Stimulated activated CD8-positive, alpha-beta memory T cell treated with anti-CD3 and anti-CD28 coated beads, Interleukin-4, amount 100 ng/mL, for 24 hours (primary cell): Measurements from ENCODE around the gene SEL1L3.

Experiments used
- DNase-seq: peaks from one replicate; pipeline ENCODE4 v3.0.0-alpha.2; 2020; ENCODE audit warnings: low read depth

The SEL1L3 gene

DNA sequence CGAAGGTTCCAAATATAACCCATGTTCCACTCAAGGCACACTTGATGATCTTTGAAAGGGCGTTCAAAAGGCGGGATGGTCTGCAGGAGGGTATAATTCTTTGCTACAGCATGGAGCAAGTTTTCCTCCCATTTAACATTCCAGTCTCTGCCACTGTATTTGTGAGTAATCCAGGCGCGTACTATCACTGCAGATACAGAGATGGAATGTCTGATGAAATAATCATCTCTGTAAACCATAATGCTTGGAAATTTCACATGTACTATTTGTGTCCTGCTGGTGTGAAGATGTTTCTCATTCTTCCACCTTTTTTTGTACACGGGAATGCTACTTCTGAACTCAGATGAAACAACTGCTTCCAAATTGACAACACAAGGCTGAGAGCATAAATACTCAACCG lies 15.5 kb downstream of the SEL1L3 start:
- no peak for DNase-seq

DNA sequence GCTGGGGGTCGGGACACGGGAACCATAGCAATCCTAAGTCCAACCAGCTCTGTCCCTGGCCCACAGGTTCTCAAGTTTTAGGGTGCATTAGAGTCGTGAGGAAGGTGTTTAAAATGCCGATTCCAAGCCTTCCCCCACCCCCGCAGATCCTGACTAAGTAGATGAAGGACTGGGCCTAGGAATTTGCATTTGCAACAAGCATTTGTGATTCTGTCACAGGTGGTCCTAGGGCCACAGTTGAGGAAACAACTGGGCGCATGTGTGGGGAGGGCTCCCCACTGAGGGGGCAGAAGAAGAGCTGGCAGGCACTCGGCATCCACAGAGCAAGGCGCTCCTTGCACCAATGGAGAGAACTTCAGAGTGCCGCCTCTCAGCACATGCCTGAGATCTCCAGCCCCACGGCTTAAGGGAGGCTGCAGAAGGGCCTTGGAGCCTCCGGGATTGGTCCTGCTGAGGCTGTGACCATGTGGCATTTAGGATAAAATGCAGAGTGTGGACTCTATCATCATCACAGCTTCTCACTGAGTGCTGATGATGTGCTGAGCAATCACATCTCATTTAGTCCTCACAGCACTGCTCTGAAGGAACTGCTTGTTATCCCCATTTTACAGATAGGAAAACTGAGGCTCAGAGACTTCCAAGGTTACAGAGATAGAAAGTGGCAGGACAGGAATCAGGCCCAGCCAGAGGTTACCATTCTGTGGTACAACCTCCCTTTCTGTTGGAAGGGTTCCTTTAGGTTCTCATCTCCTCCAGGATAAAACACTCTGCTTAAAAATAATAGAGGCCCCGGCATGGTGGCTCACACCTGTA lies 16.7 kb downstream of the SEL1L3 start:
- no peak for DNase-seq

DNA sequence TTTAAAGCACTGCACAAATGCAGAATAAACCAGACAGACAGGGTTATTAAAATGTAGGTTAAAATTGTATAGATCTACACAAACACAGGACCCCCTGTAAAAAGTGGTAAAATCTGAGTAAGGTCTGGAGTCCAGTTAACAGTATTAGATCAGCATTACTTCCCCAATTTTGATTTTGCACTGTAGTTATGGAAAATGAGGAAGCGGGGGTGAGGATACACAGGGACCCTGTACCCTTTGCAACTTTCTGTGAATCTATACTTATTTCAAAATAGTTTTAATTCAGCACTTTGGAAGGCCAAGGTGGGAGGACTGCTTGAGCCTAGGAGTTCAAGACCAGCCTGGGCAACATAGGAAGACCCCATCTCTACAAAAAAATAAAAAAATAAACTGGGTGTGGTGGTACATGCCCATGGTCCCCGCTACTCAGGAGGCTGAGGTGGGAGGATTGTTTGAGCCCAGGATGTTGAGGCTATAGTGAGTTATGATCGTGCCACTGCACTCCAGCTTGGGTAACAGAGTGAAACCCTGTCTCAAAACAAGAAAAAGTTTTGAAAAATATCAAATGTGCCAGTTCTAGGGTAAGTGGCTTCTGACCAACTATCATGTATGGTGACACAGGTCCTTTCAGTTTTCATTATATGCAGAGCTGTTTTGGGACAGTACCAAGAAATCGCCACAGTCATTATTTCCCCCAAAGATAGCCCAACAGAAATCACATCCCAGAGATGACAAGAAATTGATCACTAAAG lies 17.7 kb downstream of the SEL1L3 start:
- no peak for DNase-seq

DNA sequence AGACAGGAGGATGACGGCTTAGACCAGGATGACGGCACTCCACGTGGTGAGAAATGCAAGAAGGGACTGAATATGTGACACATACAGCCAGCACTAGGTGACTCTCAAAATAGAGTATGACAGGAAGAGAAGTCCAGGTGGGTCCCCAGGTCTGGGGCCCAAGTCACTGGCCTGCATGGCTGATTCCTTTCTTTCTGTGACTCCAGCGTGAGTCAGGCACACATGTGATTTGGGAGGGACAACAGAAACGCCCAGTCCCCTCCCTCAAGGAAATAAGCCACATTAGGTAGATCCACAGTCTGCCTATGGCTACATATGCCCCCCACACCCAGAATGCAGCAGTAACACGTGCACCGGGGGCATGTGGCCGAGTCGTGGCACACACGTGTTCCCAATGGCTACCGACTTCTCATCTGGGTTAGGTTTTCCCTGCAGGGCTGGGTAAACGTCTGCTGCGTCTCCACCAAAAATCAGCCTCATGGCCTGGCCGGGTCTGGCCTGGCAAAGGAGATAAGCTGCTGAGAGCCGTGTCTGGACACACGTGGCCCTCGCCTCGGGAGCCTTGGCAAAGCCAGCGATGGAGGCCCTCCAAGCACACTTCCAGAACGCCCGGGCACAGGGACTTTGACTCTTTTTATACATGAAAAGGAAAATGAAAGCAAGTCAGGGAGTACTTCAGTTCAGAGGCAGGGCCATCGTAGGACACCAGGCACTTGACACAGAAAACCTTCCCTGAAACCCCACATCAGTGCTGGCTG lies 19.3 kb downstream of the SEL1L3 start:
- no peak for DNase-seq

DNA sequence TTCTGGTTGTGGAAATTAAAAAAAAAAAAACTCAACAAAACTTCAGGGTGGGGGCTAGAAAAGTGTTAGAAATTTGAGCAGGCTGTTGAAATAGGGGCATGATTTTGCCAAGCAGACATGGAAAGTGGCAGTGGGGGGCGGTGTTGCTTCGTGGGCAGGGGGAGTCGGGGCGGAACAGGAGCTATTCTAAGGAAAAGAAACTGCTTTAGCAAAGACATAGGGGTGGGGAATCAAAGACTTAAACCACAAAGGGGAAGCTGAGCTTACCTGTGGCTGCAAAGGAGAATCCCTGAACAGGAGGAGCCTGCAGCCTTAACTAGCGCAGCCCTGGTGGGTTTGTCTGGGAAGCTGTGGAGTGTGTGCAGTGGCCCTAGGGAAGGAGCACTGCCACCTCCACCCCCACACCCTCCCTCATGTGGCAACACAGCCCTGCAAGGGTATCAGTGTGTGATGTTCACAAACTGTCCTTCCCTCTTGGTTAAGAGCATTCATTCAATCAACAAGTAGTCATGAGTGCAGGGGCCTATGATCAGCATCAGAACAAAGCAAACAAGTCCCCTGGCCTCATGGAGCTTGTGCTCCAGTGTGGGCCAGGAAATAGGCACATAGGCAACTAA lies 20.5 kb downstream of the SEL1L3 start:
- DNase-seq = no peak

DNA sequence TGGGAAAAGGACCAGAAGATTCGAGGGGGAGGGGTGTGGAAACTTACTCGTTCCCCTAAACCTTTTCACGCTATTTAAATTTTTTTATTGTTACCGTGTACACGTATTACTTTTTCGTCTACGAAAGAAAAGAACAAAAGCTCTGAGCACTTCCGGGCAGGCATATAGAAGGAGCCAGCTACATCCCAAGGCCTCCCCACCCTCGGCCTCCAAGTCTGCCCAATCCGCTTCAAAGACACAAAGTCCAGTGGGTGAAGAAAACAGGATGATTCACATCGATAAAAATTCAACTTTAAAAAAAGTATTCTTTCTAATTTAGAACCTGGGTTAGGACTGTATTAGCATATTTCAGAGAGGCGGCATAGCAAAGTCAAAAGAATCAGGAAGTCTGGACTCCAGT lies 23.1 kb downstream of the SEL1L3 start:
- DNase-seq = no peak

DNA sequence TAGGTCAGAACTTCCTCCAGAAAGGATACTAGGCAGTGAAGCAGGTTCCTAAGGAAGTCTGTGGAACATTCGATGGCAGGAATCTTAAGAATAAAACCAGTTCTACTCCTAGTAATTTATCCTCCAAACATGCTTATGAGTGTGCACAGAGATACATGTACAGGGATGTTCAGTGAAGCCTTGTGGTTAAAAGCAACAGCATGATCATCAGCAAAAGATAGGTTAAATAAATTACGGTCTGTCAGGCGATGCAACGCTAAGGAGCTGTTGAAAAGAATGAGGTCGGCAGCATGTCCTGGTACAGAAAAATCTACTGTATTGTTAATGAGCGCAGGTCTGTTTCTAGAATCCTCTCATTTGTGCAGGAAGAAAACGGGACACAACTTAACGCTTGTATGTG lies 23.6 kb downstream of the SEL1L3 start:
- DNase-seq = no peak

DNA sequence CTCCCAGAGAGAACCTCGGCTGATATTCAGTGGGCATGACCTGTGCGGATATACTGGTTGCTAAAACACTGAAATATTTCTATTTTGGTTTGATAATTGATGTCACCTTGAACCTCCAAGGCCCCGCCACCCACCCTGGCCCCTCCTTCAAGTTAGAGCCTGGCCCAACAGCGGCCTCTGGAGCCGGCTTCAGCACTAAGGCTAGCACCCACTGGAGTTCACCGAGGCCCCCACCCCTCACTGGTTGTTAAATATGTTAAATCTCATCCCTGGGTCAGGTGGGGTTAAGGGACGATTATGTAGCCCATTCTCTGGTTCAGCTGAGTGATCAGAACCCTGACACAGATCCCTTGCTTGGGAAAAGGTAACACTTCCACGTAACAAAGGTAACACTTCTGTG lies 24.3 kb downstream of the SEL1L3 start:
- no peak for DNase-seq

DNA sequence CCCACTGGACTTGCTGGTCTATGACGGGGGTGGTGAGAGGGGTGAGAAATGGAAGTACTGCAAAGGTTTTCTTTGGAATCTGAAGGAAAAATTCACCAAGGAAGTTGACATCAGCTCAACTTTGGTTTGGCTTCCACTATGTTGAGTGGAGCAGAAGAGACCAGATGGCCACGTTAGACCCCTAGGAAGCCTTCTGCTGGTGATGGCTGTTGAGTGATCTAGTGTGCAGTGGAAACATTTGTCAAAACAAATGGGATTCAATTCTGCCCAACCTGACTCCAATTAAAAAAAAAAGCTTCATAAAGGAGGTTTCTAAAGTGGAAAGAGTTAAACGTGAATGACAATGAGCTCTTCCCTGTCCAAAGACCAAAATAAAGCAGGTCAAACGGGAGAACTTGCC lies 25.7 kb downstream of the SEL1L3 start:
- no peak for DNase-seq

DNA sequence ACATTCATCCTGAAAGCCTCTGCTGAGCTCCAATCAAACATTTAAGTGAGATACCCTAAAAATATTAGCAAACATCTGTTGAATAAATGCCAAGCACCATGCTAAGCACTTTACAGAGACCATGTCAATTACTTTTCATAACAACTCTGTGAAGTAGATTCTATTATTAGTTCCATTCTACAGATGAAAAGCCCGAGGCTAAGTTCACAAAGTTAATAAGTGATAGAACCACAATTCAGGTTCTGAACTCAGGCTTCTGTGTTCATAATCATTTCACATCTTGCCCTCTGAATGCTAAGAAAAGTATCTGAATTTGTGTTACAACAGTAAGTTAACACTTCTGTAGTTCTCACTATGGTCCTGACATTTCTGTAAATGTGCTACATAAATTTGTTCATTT lies 27.4 kb downstream of the SEL1L3 start:
- DNase-seq = no peak

DNA sequence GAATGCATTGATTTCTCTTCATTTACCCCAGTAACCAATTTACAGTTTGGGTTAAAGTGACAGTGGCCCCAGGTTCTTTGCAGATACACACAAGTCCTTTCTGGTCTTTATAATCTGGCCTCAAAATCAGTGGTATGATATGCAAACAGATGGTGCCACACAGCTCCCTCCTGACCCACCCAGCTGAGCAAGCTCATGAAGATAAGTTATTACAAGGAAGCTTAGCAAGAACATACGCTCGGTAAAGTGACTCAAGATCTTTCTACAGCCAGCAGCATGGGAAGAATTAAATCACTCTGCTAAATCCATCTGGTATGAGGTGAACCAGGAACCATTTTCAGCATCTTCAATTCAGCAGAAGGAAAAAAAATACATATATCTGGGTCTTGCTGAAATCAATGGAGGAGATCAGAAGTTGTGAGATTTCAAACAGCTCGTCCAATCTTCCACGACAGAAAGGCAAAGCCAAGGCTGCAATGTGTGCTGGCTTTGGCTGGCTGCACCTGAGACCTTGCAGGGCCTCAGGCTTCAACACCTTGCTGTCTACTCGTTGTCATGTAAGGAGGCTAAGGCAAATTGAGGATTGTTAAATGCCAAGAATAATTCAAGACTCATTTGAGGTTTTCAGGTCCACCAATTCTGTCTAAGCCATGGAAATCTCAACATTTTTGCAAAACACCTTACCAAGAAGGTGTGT lies 28.2 kb downstream of the SEL1L3 start:
- DNase-seq = no peak

DNA sequence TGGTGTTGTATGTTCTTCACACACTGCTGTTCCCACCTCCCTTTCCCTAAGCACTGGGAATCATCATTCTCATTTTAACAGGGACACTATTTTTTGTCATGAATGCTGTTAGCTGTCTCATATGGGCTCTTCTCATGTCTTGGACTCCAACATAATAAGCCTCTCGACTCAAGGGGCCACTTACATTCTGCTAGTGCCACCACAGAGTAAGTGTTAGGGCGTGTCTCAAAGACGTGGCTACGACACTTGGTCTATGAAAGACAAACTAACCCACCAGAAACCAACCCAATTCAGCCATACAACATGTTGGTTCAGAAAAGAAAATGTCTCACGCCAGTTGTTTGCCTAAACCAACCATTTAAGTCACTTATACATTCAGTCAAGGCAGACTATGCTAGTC lies 32.2 kb downstream of the SEL1L3 start:
- DNase-seq = no peak

DNA sequence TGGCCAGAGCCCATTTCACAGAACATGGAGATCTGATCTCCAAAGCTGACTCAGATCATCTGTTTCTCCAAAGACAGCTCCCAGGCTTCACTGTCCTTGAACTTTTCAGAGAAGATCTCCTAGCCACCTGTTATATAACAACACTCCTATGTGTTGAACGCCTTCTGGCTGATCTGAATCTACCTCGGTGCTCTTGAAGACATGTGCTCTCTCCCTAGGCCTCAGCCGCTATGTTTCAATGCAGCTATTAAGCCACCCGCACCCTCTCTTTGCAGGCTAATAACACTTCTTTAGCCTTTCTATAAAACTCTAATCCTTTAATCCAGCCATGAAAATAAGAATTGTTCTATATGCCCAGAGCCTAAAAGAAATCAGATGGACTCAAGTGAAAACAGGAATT lies 34.9 kb downstream of the SEL1L3 start:
- DNase-seq = no peak

DNA sequence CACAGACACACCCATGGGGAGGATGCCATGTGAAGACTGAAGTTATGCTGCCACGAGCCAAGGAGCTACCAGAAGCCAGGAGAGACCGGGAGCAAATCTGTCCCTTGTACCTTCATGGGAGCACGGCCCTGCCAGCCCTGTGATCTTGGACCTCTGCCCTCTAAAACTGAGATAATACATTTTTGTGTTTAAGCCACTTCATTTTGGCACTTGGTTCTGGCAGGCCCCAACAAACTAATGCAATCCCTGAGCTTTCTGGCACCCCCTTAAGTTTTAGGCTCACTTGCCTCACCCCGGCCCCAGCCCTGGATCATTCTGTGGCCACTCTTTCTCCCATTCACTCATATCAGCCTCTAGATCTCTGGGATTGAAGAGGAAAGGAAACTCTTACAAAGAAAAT lies 35.4 kb downstream of the SEL1L3 start:
- DNase-seq = no peak

DNA sequence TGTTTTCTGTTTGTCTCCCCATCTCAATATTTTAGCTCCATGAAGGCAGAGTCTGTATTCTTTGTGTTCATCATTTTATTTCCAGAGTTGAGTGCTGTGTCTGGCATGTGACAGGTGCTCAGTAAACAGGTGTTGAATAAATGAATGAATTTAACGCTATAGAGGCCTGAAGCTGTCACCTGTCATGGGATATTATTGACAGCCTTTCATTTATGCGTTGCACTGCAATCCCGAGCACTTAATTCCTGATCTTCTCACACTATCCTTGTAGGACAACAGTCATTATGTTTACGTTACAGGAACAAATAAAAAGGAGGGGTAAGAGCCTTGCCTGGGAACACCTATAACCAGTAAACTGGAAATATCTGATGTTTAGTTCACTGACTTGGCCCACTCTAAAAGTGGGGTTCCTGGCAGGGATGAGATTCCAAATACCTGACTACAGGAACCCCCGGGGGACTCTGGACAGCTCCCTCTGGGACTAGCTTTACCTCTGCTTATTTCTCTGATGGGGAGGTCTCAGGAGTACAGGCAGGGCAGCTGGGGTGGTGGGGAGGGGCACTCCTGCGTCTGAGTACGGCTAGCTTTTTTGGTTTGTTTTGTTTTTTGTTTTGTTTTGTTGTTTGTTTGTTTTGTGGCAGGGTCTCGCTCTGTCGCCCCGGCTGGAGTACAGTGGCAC lies 36.6 kb downstream of the SEL1L3 start:
- DNase-seq = no peak

DNA sequence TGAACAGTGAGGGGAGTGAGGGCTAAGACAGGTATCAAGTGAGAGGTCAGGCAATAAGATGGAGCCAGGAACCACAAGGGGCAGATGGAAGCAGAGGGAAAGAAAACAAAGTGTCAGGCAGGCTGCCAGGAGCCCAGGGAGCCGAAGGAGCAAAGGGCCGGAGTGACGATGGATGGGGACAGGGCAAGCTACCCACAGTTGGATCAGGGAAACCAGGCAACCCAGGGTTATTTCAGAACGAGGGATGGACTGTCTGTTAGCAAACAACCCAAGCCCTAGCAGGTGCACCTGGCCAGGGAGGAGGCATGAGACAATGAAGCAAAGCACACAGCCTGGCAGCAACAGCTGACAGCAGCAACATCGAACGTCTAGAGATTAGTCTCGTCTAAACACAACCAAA lies 39.2 kb downstream of the SEL1L3 start:
- DNase-seq = no peak

DNA sequence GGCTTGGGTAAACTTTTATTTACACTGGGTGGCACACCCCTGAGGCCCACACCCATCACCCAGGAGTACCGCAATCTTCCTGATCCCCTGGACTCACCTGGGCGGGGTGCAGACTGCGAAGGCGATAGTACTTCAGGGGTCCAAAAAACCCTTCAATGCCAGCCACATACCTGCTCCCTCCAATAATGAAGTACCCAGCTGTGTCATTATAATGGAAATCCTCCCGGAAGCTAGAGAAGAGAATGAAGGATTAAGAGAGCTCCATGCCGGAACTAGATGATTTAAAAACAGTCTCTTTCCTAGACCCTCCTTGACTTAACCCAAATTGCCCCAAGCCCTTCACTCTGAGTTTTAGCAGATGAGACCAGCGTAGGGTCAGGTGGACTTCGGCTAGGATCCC lies 40.9 kb downstream of the SEL1L3 start:
- no peak for DNase-seq

DNA sequence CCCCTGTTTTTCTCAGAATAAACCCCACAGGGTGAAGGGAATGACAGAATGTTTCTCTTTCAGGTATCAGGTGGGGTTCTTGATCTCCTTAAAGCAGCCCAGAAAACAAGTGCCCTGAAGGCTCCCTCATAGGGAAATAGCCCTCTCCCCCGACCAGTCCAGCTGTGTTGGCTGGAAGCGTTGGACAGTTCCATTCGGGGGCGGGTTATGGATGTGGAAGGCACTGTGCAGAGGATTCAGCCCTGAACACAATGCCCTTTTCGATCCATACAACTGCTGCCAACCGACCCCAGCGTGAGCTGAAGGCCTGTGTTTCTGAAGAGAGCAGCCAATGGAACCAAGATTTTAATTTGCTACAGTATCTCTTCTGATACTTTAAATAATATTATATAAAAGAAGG lies 41.5 kb downstream of the SEL1L3 start:
- DNase-seq = no peak

DNA sequence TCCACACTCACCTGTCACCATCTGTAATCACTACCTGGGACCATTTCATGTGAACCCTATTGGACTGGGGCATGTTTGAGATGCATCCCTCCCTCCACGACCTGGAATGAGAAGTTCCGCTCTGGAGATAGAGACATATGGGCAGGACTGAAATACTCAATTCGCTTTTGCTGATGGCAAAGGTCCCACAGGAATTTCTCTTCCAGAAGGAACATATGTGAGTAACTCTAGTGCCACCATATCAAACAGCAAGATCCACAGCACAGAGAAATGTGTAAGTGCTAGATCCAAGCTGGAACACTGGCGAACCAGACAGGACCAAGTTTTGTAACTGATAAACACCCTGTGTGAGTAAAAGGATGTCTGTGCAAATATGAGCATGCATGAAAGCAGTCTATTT lies 43.9 kb downstream of the SEL1L3 start:
- no peak for DNase-seq

DNA sequence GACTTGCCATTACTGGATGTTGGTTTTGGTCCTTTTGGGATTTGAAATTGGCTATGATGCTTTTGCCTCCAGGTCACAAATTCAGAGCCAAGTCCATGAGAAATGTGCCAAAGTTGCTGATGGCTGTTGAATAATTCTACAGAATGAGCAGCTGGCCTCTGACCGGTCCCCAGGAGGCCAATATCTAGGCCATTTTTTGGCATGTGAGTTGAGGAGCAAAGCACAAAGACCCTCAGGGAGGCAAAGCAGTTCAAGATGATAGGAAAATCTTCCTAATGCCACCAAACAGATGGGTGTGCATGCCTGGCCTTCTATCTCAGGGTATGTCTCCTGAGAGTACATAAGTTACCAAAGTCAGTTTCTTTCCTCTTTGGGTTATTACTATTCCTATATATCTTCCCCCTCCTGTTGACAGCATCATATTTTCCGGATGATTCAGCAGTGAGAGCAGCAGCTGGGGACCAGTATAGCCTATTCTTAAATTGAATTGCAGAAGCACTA lies 44.4 kb downstream of the SEL1L3 start:
- no peak for DNase-seq

DNA sequence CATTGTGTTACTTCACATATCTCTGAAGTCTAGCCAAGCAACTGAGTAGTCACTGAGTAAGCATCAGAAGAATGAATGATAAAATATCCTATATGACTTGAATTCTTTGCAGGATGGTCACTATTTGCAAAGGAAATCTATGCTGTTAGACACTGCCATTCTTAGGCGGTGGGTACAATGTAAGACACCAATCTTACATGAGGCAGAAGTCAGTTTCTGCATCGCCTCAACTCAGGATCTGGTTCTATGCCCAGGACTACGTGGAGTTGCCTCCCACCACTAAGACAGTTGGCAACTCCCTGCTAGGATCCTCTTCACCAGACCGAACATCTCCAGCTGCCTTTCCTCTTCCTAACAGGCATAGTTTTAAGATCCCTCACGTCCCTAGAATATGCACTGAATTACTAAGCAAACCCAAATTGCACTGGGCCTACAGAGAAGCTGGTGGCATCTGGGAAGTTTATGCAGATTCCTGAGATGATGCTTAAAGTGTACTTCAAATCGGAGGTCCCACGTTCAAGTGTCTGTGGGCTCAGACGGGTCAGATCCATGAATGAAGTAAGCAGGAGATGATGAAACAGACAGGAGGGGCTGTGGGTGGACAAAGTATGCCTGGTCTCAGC lies 45.6 kb downstream of the SEL1L3 start:
- no peak for DNase-seq
